Neural progenitor cell (in vitro differentiated cells): Measurements from ENCODE around the gene NTN4.

Experiments used
- EZH2phosphoT487 ChIP-seq: fragments of 200-600 bp; sonication (generic); IDR thresholded peaks from 2 replicates; pipeline ENCODE4 v1.6.1; 2017; ENCODE audit warnings: antibody characterized with exemption
- TF ChIP-seq, protein P1 (sequence below): fragments of 200-600 bp; sonication (generic); IDR thresholded peaks from 2 replicates; pipeline ENCODE4 v1.5.1; 2017; ENCODE audit warnings: antibody characterized with exemption, mild to moderate bottlenecking

DNA sequence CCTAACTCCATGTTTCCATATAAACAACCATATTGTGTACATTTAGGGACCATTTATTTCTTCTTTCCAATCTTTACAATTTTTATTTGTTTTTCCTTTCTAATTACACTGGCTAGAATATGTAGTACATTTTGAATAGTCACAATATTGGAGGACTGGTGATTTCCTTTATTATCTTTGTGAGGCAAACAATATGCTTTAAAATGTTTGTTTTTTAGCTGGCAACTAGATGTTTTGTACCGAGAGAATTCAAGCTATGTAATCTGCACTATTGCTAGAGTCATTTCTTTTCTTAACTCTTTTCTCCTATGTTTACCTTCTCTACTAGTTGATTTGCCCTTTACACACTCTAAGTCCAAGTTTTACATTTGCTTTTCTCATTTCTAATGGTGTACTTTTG is 13.3 kb upstream of the NTN4 start:
- TF ChIP-seq, protein P1, sequence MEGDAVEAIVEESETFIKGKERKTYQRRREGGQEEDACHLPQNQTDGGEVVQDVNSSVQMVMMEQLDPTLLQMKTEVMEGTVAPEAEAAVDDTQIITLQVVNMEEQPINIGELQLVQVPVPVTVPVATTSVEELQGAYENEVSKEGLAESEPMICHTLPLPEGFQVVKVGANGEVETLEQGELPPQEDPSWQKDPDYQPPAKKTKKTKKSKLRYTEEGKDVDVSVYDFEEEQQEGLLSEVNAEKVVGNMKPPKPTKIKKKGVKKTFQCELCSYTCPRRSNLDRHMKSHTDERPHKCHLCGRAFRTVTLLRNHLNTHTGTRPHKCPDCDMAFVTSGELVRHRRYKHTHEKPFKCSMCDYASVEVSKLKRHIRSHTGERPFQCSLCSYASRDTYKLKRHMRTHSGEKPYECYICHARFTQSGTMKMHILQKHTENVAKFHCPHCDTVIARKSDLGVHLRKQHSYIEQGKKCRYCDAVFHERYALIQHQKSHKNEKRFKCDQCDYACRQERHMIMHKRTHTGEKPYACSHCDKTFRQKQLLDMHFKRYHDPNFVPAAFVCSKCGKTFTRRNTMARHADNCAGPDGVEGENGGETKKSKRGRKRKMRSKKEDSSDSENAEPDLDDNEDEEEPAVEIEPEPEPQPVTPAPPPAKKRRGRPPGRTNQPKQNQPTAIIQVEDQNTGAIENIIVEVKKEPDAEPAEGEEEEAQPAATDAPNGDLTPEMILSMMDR, result no peak
- TF ChIP-seq EZH2phosphoT487, result no peak
